HG03103 (cell line): ENCODE measurements around the gene KIAA0753.

Source experiments
- ATAC-seq: cut with Tn5 transposase; IDR thresholded peaks from one replicate; pipeline ENCODE4 v1.9.1; 2021; ENCODE audit warnings: low read depth; ENCODE audit not compliant: unreplicated experiment

The KIAA0753 gene

DNA sequence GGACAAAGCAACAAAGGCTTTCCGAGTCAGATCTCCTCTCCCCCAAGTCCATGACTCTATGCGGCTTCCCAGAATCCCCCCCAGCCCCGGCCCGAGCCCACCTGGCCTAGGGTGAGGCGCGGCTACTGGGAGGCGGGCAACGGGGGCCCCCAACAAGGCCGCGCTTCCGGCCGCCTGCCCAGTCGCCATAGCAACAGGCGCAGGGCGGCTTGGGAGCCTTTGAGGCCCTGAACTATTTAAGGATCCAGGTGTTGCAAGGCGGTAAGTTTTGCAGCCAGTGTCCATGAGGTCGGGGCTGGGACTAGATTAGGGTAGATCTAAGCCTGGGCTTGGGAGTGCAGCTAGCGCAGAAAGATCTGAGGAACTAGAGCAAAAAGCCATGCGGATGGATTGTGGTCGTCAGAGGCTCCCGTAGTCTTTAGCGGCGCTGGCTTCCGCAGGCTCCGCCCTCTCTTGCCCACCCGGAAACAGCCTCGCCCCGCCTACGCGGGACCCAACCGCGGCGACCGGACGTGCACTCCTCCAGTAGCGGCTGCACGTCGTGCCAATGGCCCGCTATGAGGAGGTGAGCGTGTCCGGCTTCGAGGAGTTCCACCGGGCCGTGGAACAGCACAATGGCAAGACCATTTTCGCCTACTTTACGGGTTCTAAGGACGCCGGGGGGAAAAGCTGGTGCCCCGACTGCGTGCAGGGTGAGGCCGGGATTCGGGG lies at the start of gene KIAA0753, which contains the start of gene TXNDC17:
Gene KIAA0753 (minus strand): TSS at position 176 of the 711 bp plus-strand sequence. CDS start 5,608 bp downstream, outside the sequence.
Gene TXNDC17 (plus strand): TSS at position 525 of the 711 bp plus-strand sequence. CDS start 23 bp downstream, at position 548.
- ATAC-seq, result peak; percentile 73

DNA sequence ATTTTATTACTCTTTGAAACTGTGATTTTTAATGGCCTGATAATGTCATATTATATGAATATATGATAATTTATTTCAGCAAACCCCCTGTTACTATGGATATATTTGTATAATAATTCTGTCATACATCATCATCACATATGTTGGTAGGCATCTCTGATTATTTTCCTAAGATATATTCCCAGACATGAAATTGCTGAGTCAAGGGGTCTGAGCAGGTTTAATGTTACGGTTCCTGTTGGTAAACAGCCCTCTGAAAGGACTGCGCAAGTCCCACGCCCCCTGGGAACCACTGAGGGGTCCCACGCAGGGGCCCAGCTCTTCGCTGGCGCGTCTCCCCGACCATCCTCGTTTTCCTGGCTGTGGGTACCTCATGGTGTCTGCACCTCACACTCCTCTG lies 48.4 kb upstream of the KIAA0753 start:
- ATAC-seq, result no peak

DNA sequence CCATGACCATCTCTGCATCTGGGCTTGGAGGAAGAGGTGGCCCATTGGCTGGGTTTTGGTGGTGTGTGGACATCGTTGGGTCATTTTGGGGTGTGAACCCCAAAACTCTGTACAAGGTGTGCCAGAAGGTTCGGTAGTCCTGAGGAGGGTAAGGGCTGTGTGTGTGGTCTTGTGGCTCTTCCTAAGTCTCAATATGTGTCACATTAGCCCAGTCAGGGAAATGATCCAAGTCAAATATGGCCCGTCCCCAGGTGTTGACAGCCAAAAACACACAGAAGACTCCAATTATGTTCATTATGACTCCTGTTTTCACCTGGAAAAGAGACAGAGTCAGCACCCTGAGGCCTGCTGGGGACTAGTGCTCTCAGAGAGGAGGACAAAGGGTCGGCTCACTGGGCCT lies 45.5 kb upstream of the KIAA0753 start:
- no peak for ATAC-seq

- ATAC-seq, result no peak
These were observed 44.6 kb upstream of the KIAA0753 start for GRCh38 chr17:6684881-6685767.

DNA sequence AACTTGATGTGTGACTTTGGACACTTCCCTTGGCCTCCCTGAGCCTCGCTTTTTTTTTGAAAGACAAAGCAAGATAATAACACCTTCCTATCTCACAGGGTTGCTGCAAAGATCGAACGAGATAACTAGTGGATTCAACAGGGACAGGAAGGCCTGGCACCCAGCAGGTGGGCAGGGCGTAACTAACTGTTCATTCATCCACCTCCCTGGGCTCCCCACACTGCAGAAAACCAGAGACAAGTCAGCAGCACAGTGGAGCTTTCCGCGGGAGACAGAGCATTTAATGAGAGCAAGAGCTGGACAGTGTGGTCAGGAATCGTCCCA lies 43.9 kb upstream of the KIAA0753 start:
- no peak for ATAC-seq

DNA sequence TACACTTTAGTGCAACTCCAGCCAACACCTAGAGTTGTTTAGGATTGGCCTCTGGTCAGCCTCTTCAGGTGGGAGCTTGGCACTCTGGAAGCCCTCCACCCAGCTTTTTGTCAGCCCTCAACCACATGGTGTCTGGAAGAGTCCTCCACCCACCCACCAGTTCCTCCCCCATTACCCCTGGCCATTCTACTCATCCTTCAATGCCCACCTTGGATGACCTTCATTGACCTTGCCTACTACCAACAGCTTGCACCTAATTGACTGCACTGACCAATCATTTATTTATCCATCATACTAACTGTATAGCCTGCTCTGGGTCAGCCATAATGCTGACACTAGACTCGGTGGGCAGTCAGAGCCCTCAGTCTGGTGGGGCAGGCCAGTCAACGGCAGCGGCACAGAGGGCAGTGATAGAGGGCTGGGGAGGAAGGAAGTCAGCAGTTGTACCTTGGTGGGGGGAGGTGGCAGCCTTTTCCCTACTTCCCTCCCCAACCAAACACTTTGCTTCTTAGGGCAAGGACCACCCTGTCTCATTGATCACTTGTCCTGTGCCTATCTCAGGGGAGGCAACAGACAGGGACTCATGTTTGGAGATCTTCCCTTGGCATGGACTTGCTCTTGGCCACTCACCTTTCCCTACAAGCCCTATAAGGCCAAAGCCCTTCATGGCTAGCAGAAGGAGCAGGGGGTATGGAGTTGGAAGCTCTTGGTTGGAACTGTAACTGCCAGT lies 43.4 kb upstream of the KIAA0753 start:
- no peak for ATAC-seq

DNA sequence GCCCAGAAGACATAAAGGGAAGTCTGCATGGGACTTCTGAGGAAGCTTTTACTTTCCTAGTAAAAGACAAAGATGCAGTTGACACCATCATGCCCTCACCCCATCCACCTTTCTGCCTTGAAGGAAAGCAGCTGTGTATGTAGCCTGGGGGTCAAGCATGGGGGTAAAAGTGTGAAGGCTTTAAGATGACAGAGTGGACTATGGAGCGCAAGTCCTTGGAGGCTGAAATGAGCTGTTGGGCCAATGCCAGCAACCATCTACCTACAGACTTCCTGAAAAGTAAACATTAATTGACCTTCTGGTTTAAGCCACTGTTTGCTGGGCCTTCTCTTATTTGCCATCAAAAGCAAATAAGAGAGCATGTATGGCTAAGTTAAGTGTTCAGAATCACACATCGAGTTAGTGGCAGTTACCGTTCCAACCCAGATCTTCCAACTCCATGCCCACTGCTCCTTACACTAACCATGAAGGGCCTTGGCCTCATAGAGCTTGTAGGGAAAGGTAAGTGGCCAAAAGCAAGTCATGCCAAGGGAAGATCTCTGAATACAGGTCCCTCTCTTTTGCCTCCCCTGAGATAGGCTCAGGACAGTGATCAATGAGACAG lies 42.7 kb upstream of the KIAA0753 start:
- no peak for ATAC-seq

DNA sequence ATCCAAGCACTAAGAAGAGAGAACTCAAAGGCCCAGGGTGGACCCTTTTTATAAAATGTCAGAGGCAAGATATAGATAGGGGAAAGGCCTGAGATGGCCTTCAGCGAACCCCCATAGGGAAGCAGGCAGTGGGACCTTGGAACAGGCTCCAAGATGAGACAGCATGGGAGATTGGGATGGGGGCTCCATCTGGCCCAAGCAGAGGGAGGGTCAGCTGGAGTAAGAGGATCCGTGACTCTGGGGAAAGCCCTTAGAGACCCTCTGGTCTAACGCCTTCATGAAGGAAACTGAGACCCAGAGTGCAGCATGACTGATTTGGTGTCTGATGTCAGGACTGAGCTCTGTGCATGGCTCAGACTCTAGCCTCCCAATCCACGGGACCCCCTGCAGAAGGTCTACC lies 41.8 kb upstream of the KIAA0753 start:
- ATAC-seq, result no peak

DNA sequence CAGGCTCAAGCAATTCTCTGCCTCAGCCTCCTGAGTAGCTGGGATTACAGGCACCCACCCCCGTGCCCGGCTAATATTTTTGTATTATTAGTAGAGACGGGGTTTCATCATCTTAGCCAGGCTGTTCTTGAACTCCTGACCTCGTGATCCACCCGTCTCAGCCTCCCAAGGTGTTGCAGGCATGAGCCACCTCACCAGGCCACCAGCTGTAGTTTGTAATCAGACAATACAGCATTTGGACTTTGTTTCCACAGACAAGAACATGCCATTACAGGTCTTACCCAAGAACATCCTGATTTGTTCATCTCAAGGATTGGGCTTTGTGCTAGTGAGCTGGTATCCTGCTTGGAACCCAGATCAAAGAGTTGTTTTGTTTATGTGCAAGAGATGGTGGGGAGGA lies 41.2 kb upstream of the KIAA0753 start:
- no peak for ATAC-seq

DNA sequence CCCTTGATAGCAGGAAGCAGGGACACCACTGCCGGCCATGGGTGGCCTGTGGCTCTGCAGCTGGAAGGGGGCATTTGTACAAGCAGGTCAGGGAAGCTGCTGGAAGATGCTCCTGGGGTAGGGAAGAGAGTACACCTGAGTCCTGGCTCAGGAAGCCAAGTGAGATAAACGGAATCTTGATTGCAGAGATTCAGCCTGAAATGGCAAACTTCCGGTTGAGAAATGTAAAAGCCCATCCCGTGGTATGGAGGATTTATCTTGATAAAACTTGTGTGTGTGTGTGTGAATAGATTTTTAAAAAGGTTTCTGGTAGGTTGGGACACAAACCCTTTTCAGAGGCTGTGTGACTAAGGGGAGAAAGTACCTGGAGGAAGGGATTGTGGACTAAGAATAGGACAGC lies 40.7 kb upstream of the KIAA0753 start:
- ATAC-seq, result no peak

DNA sequence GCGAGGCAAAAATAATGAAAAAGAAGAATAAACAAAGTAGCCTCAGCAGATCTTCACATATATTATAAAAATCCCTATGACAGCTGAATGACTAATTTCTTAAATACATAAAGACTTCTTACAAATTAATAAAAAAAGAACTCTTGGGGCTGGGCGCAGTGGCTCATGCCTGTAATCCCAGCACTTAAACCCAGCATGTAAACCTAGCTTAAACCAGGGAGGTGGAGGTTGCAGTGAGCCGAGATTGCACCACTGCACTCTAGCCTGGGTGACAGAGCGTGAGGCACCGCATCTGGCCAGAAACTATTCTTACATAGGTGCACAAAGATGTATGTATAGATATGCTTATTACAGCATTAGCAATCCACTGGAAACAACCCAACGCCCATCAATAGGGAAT lies 38.7 kb upstream of the KIAA0753 start:
- no peak for ATAC-seq

GRCh38 chr17:6677946-6678345 lies 37.4 kb upstream of the KIAA0753 start:
- ATAC-seq, result no peak

DNA sequence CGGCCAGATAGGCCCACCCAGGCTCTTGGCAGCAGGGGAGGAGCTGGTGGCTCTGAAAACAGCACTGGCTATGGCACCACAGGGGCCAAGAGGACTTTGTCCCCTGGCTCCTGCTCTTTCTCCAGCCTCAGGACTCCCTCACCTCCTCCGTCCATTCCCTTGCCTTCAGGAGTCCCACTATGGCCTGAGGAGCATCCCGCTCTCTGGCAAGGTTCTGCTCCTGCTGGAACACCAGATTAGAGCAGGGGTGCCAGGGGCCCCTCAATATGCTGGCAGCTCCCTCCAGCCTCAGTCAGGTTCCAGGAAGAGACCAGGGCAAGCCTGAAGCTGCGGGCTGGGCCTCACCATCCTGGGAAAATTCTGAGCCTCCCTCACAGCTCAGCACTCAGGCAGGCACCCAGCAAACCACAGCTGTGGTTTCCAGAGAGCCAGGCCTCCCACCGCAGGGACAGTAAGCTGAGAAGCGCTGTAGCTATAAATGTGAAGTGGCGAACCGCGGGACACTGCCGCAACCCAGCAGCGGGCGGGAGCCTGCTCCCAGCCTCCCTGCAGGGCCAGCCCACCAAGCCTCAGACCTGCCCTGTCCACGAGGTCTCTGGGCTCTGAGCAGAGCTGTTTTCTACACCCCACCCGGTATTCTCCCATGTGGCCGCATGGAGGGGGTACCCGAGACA lies 36.8 kb upstream of the KIAA0753 start:
- no peak for ATAC-seq

- no peak for ATAC-seq
These were observed 36.3 kb upstream of the KIAA0753 start for GRCh38 chr17:6676802-6677157.

- ATAC-seq, result no peak
These were observed 34.8 kb upstream of the KIAA0753 start for GRCh38 chr17:6675201-6675825.

GRCh38 chr17:6674586-6674985 lies 34.1 kb upstream of the KIAA0753 start:
- no peak for ATAC-seq

- no peak for ATAC-seq
These were observed 30.9 kb upstream of the KIAA0753 start for GRCh38 chr17:6671431-6671830.

DNA sequence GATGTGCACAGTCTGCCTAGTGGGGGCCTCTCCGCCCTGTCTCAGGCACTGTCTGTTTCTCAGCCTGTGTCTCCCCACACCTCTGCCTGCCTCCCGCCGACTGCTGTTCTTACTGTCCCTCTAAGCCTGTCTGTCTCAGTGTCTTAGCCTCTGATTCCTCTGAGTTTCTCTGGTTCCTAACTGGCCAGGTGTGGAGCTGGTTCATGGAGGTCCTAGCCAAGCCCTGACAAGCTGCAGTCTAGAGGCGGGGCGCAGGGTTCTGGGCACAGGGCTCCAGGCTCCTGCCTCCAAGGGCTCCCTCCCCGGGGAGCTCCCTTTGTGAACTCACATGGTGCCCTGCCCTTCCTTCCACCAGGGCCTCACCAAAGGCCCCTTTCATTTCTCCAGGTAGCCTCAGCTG lies 30.5 kb upstream of the KIAA0753 start:
- ATAC-seq, result no peak

GRCh38 chr17:6670571-6670970 lies 30.1 kb upstream of the KIAA0753 start:
- ATAC-seq, result no peak
